H1 (cell line): ENCODE results near the gene ATP13A3. TPM values are rescaled to one million over a fixed set of nuclear protein-coding genes. Genes with fewer than 3 reads are reported as not detected.

ENCODE experiments used
- CTCF ChIA-PET: fragments of 300-600 bp; sonication (Branson Sonifier 250); formaldehyde crosslinking; loops from one replicate; lab custom pipeline; 2021; ENCODE audit not compliant: partially characterized antibody; lab: Charles Lee
- POLR2A ChIA-PET: fragments of 300-600 bp; sonication (Branson Sonifier 250); formaldehyde crosslinking; loops from one replicate; lab custom pipeline; 2021; ENCODE audit warnings: inconsistent platforms; ENCODE audit not compliant: partially characterized antibody; lab: Charles Lee
- DNase-seq, 2 experiments: peaks; one replicate each; pipeline versions ENCODE4 v3.0.0 to v3.0.0-alpha.2; 2010 to 2022; ENCODE audit warnings: low spot score in 2 of 2, low read depth in 1 of 2, mixed read lengths in 1 of 2
- FAIRE-seq: peaks from 2 replicates; lab custom pipeline; 2011; peaks lifted over from hg19 to GRCh38; lab: Jason Lieb, UNC
- H2AFZ ChIP-seq: 2 replicates; pipeline ENCODE4 v1.8.1; 2012; ENCODE audit warnings: low read length, inconsistent platforms
- H2AK5ac ChIP-seq: 2 replicates; pipeline ENCODE4 v1.6.1; 2013; ENCODE audit warnings: low read depth, low read length
- H2BK120ac ChIP-seq: replicated peaks from 2 replicates; pipeline ENCODE3; 2013; ENCODE audit warnings: low read depth, low read length, inconsistent platforms
- H2BK12ac ChIP-seq: 2 replicates; pipeline ENCODE4 v1.6.1; 2013; ENCODE audit warnings: low read depth, low read length
- H2BK15ac ChIP-seq: 2 replicates; pipeline ENCODE4 v1.6.1; 2013; ENCODE audit warnings: low read length
- H2BK20ac ChIP-seq: 2 replicates; pipeline ENCODE4 v1.6.1; 2013; ENCODE audit warnings: low read length
- H2BK5ac ChIP-seq: 2 replicates; pipeline ENCODE4 v1.6.1; 2013; ENCODE audit warnings: low read depth, low read length
- H3K14ac ChIP-seq: 2 replicates; pipeline ENCODE4 v1.6.1; 2013; ENCODE audit warnings: inconsistent platforms; ENCODE audit not compliant: insufficient read length
- H3K18ac ChIP-seq: 2 replicates; pipeline ENCODE4 v1.6.1; 2013; ENCODE audit warnings: low read length; ENCODE audit errors: extremely low read depth
- H3K23ac ChIP-seq: 2 replicates; pipeline ENCODE4 v1.6.1; 2013; ENCODE audit warnings: inconsistent platforms; ENCODE audit not compliant: insufficient read length
- H3K23me2 ChIP-seq: 2 replicates; pipeline ENCODE4 v1.6.1; 2013; ENCODE audit warnings: low read depth, low read length
- H3K27ac ChIP-seq: 2 replicates; pipeline ENCODE4 v1.6.1; 2011; ENCODE audit warnings: low read depth, low read length, inconsistent platforms
- H3K27me3 ChIP-seq, 4 experiments: replicated peaks in 1 of 4; 1 replicate in 1 of 4; 2 replicates in 3 of 4; pipeline versions ENCODE4 v1.6.1 to v1.8.1; 2011 to 2013; ENCODE audit warnings: low read length in 3 of 4, mild to moderate bottlenecking in 3 of 4, inconsistent platforms in 2 of 4, mixed read lengths in 2 of 4, moderate library complexity in 1 of 4; ENCODE audit not compliant: control insufficient read depth in 3 of 4, insufficient read depth in 3 of 4; ENCODE audit errors: extremely low read depth in 1 of 4
- H3K36me3 ChIP-seq, 4 experiments: 2 replicates each; pipeline versions ENCODE4 v1.6.1 to v1.8.1; 2011 to 2013; ENCODE audit warnings: mild to moderate bottlenecking in 4 of 4, low read length in 3 of 4, moderate library complexity in 2 of 4, control low read depth in 1 of 4, inconsistent platforms in 1 of 4; ENCODE audit not compliant: insufficient read depth in 4 of 4, control insufficient read depth in 2 of 4
- H3K4ac ChIP-seq: replicated peaks from 2 replicates; pipeline ENCODE3; 2013; ENCODE audit warnings: low read length, low read depth, mixed read lengths, inconsistent platforms; ENCODE audit not compliant: insufficient read length
- H3K4me1 ChIP-seq, 4 experiments: replicated peaks in 1 of 4; 1 replicate in 1 of 4; 2 replicates in 3 of 4; pipeline versions ENCODE4 v1.6.1 to v1.8.1; 2011 to 2013; ENCODE audit warnings: low read length in 3 of 4, inconsistent platforms in 2 of 4, mixed read lengths in 1 of 4; ENCODE audit not compliant: insufficient read depth in 4 of 4, control insufficient read depth in 3 of 4
- H3K4me2 ChIP-seq, 2 experiments: 2 replicates each; pipeline versions ENCODE4 v1.6.1 to v1.8.1; 2011 to 2013; ENCODE audit warnings: low read depth in 2 of 2, low read length in 2 of 2, control low read depth in 1 of 2, inconsistent platforms in 1 of 2, mild to moderate bottlenecking in 1 of 2; ENCODE audit not compliant: insufficient read depth in 1 of 2
- H3K4me3 ChIP-seq, 4 experiments: fragments of 200-600, 300-600 bp in 1 of 4; sonication (generic), shearing (Covaris generic), sonication (Bioruptor Twin) in 1 of 4; 2 replicates each; pipeline versions ENCODE4 v1.5.1 to v1.8.1; 2011 to 2016; ENCODE audit warnings: low read length in 4 of 4, low read depth in 3 of 4, control low read depth in 2 of 4, inconsistent platforms in 2 of 4, mild to moderate bottlenecking in 2 of 4, mixed read lengths in 1 of 4, moderate library complexity in 1 of 4; ENCODE audit not compliant: insufficient read depth in 2 of 4; ENCODE audit errors: extremely low read depth in 1 of 4
- H3K56ac ChIP-seq: replicated peaks from 2 replicates; pipeline ENCODE3; 2013; ENCODE audit warnings: low read depth, mild to moderate bottlenecking, mixed read lengths, low read length, inconsistent platforms; ENCODE audit not compliant: insufficient read length
- H3K79me1 ChIP-seq: 2 replicates; pipeline ENCODE4 v1.6.1; 2013; ENCODE audit warnings: low read depth, low read length, control low read depth
- H3K79me2 ChIP-seq, 2 experiments: 2 replicates each; pipeline versions ENCODE4 v1.6.1 to v1.8.1; 2012 to 2013; ENCODE audit warnings: low read length in 2 of 2, mild to moderate bottlenecking in 2 of 2, inconsistent platforms in 1 of 2; ENCODE audit not compliant: insufficient read depth in 2 of 2, control insufficient read depth in 1 of 2
- H3K9ac ChIP-seq, 4 experiments: replicated peaks in 1 of 4; 1 replicate in 1 of 4; 2 replicates in 3 of 4; pipeline versions ENCODE4 v1.6.1 to v1.8.1; 2011 to 2013; ENCODE audit warnings: low read depth in 3 of 4, low read length in 3 of 4, control low read depth in 2 of 4, mild to moderate bottlenecking in 2 of 4, moderate library complexity in 2 of 4, inconsistent platforms in 1 of 4; ENCODE audit errors: extremely low read depth in 1 of 4
- H3K9me3 ChIP-seq, 2 experiments: 2 replicates each; pipeline versions ENCODE4 v1.6.1 to v1.8.1; 2012 to 2013; ENCODE audit warnings: mild to moderate bottlenecking in 2 of 2, moderate library complexity in 2 of 2, control low read depth in 1 of 2, inconsistent platforms in 1 of 2, low read depth in 1 of 2, low read length in 1 of 2, mixed read lengths in 1 of 2; ENCODE audit not compliant: insufficient read depth in 2 of 2
- H4K20me1 ChIP-seq, 2 experiments: replicated peaks in 1 of 2; 2 replicates each; pipeline versions ENCODE3 to v1.8.1; 2011 to 2013; ENCODE audit warnings: inconsistent platforms in 2 of 2, low read length in 2 of 2, mild to moderate bottlenecking in 1 of 2; ENCODE audit not compliant: insufficient read depth in 2 of 2, control insufficient read depth in 1 of 2
- H4K5ac ChIP-seq: 2 replicates; pipeline ENCODE4 v1.6.1; 2013; ENCODE audit warnings: low read length, low read depth, mixed read lengths, inconsistent platforms; ENCODE audit not compliant: insufficient read length
- H4K8ac ChIP-seq: 2 replicates; pipeline ENCODE4 v1.8.0; 2013; ENCODE audit warnings: mild to moderate bottlenecking, moderate library complexity, low read length, inconsistent platforms; ENCODE audit not compliant: insufficient read depth; ENCODE audit errors: extremely low read depth
- H4K91ac ChIP-seq: replicated peaks from 2 replicates; pipeline ENCODE3; 2013; ENCODE audit warnings: low read length, mixed read lengths, inconsistent platforms; ENCODE audit not compliant: insufficient read length
- CTBP2 ChIP-seq: IDR thresholded peaks from 2 replicates; pipeline ENCODE4 v1.7.0; 2011; ENCODE audit warnings: borderline replicate concordance, mild to moderate bottlenecking, moderate library complexity, mixed read lengths, low read length; ENCODE audit not compliant: insufficient read depth, insufficient read length
- KDM5A ChIP-seq: fragments of 200-600 bp; IDR thresholded peaks from 2 replicates; pipeline ENCODE4 v1.7.1; 2012; ENCODE audit warnings: mild to moderate bottlenecking, low read length, inconsistent platforms, mixed read lengths
- RNF2 ChIP-seq: fragments of 200-900, 300-1000 bp; sonication (generic); IDR thresholded peaks from 2 replicates; pipeline ENCODE4 v1.7.1; 2016; ENCODE audit warnings: borderline replicate concordance, low read depth, mild to moderate bottlenecking, antibody characterized with exemption, low read length; ENCODE audit not compliant: poor library complexity, severe bottlenecking; ENCODE audit errors: missing control alignments
- SIX5 ChIP-seq: IDR thresholded peaks from 2 replicates; pipeline ENCODE4 v1.6.1; 2011; ENCODE audit warnings: mild to moderate bottlenecking, low read depth, low read length
- YY1 ChIP-seq: IDR thresholded peaks from 2 replicates; pipeline ENCODE4 v1.6.1; 2011; ENCODE audit warnings: low read depth, mild to moderate bottlenecking, low read length
- WGBS, 2 experiments: shearing (Covaris generic) in 1 of 2; methylation state at CpG; one replicate each; pipeline versions ENCODE4 v1.1.6 to v1.1.7; 2013 to 2015; ENCODE audit warnings: low lambda C conversion rate in 2 of 2, mixed read lengths in 2 of 2, inconsistent platforms in 1 of 2, low coverage in 1 of 2, missing lambda C conversion rate in 1 of 2; ENCODE audit not compliant: insufficient replicate concordance in 2 of 2, insufficient coverage in 1 of 2, insufficient read length in 1 of 2; ENCODE audit errors: extremely low coverage in 1 of 2, missing lambda C conversion rate in 1 of 2; 5-methylcytosine and 5-hydroxymethylcytosine counted together
- polyA plus RNA-seq, 7 experiments: library from polyadenylated mRNA; depleted of rRNA in 3 of 7; stranded (reverse) in 5 of 7; unstranded in 2 of 7; fragments of >200 nt in 5 of 7; fragments of 200-250 nt in 2 of 7; gene quantifications; 1 replicate in 5 of 7; 2 replicates in 1 of 7; 4 replicates in 1 of 7; pipeline versions ENCODE4 v1.2.1 to v1.2.3, GENCODE V29; 2011 to 2013; ENCODE audit warnings: missing spikeins in 2 of 7, mixed read lengths in 2 of 7
- total RNA-seq: library from RNA; stranded (reverse); fragmentation: NEBNext Ultra II Directional; extraction: Animal tissue kit (Norgen Biotek cat#: 25700); gene quantifications from 2 replicates; pipeline ENCODE4 v1.2.1, GENCODE V29; 2021

The ATP13A3 gene
- total and polyA plus RNA-seq, 2 of the 8 experiments (the other 6 are each of a cell fraction or from before 2014, with no cell fraction given): 18.6 to 92.2 TPM

GRCh38 chr3:194401346-194401745 is 85.5 kb downstream of the ATP13A3 start:
- Histone ChIP-seq H4K20me1 (no peaks in the 10 kb centered on the region), H3K14ac (no peak overlapping the region), H2BK15ac (no peak overlapping the region), H4K8ac (no peak overlapping the region), H3K36me3 (peaks cover 0 to 4% (median 0%) of the 10 kb centered on the region in 4 experiments; a peak in 2 of 8 replicates), H3K4me2 (no peak overlapping the region), H2BK12ac (no peak overlapping the region), H3K4me3 (no peak overlapping the region), H3K18ac (no peak overlapping the region), H3K56ac (no peak overlapping the region), H3K9ac (no peak overlapping the region), H3K79me2 (no peaks in the 10 kb centered on the region), H4K5ac (no peak overlapping the region), H3K4ac (no peak overlapping the region), H3K23ac (no peak overlapping the region), H3K27ac (no peak overlapping the region), H2BK20ac (no peak overlapping the region), H2BK120ac (no peak overlapping the region), H2AK5ac (no peak overlapping the region), H3K27me3 (peaks cover 16 to 30% (median 22%) of the 10 kb centered on the region in 4 experiments), H2AFZ (no peak overlapping the region), H3K9me3 (peaks cover 0 to 4% of the 10 kb centered on the region in 2 experiments; a peak in 1 of 4 replicates), H2BK5ac (no peak overlapping the region), H3K79me1 (no peaks in the 10 kb centered on the region), H3K23me2 (peaks cover 3% of the 10 kb centered on the region), H3K4me1 (peaks cover 0 to 8% (median 2%) of the 10 kb centered on the region in 4 experiments; a peak in 4 of 7 replicates), H4K91ac (no peak overlapping the region)
- DNase-seq (no peak), FAIRE-seq (no peak)
- ChIA-PET CTCF (interaction anchor here (1.5 to 9.2 kb wide), 3 partner anchors 13 to 68 kb away, joined by 3 to 176 read pairs (median 13); no protein-coding TSS in a partner anchor), POLR2A (interaction anchor here (1.5 kb wide), 2 partner anchors 19 to 59 kb away, joined by 3 read pairs; no protein-coding TSS in a partner anchor)
- WGBS, 2 experiments: 92% methylated on average over 9 of the region's 9 CpGs; no CpG with 5 or more reads in 1 of the 2 experiments
- TF ChIP-seq KDM5A (no peak), YY1 (no peak), CTBP2 (no peak), SIX5 (no peak), RNF2 (no peak)
